GM18499 (cell line): ENCODE data around the gene CES5A.
"Not testable (repeated sequence)": the region's sequence is repeated elsewhere in the genome, so short reads cannot be mapped to it uniquely, and the experiment has no call there.

Experiments used
- ATAC-seq: cut with Tn5 transposase; IDR thresholded peaks from one replicate; pipeline ENCODE4 v1.9.1; 2021; ENCODE audit warnings: moderate number of reproducible peaks; ENCODE audit not compliant: insufficient read depth, unreplicated experiment

Gene CES5A

DNA sequence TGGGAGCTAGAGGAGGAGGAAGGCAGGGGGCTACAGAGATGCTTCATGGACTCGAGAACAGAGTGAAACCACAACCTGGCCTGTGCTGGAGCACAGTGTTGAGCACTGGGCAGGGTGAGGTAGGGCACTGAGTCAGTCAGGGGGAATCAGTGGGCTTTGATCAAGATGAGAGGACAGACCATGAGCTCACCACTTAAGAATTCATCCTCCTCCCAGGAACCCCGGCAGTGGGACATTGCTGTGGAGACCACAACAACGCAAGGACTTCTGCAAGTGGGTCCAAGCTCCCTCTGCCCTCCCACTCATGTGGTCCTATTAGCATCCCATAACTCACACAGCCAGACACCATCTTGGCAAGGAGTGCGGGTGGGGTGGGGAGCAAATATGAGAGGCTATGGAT lies 1.7 kb upstream of the CES5A start:
- no peak for ATAC-seq

DNA sequence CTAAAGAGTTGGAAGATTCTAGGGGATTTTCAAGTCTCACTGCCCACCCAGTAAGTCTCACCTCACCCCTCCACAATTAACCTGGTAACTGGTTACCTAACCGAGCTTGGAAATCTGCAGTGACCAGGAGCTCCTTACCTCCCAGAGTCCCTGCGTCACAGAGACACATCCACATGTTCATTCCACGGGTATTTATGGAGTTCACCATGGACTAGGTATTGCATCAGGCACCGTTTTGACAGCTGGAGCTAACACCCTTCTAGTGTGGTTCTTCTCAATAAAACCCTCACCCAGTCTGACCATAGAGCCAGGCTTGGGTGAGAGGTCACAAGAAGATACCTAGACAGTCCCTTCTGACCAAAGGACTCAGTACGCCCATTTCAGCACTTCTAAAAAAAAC lies 2.1 kb downstream of the CES5A start:
- ATAC-seq, result no peak

GRCh38 chr16:55872130-55872529 lies 3.0 kb downstream of the CES5A start:
- no peak for ATAC-seq

GRCh38 chr16:55871411-55872038 lies 3.6 kb downstream of the CES5A start:
- ATAC-seq, result no peak

DNA sequence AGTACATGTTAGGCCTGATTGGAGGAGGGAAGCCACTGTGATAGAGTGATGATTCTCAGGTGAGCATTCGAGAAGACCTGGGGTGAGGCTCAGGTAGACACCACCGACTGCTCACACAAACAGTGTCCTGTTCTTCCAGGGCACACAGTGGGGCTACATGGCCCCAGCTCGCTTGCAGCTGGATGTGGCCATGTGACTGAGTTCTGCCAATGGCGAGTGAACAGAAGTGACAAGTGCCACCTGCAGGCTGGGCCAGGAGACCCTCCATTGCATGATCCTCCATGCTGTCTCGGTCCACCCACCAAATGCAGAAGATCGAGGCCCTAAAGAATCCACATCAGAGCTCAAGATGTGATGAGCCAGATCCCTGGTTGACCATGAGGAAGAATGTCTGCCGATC lies 6.2 kb downstream of the CES5A start:
- no peak for ATAC-seq

DNA sequence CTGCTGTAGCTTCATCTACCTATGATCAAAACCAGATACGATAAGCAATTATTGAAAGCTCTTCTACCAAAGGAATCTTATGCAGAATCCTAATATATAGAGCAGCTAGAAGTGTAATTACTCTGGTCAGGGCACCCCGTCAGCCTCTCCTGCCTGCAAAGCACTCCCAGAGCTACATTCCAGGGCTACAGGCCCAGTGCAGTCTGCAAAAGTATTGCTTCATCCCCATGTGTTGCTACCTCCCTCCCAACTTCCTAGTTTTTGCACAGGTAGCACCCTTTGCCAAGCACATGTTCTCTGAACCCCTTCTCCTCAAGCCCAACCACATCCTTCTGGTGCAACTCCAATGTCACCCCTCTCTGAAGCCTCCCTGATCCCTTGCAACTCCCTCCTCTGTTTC lies 7.0 kb downstream of the CES5A start:
- ATAC-seq, result no peak

DNA sequence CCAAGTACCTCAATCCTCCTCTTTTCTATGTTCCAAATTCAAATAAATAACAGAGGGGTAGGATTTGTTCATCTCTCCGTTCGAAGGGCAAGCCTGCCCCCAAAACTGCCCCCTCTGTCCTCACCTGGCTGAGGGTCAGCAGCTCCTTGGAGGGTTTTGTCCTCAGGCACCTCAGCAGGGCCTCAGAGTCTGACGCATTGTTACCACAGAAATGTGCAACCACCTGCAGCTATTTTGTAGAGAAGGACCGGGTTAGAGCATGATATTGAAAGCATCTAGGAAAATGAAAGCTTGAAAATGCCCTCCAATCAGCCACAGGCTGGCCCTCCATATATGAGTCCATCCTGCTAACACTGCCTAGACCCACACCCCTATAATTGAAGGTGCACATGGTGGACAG lies 13.9 kb downstream of the CES5A start:
- no peak for ATAC-seq

DNA sequence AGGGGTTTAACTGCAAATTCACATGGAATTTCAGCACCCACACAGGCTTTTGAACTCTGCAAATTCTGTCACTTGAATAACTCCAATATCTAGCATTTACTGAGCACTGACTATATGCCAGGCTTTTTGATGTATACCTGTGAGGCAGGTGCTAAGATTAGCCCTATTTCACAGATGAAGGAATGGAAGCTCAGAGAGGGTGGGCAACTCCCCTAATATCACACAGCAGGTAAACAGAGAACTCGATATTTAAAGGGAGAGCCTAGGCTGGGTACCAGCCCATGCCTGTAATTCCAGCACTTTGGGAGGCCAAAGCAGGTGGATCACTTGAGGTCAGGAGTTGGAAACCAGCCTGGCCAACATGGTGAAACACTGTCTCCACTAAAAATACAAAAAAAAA lies 17.5 kb downstream of the CES5A start:
- ATAC-seq, result not testable (repeated sequence)

DNA sequence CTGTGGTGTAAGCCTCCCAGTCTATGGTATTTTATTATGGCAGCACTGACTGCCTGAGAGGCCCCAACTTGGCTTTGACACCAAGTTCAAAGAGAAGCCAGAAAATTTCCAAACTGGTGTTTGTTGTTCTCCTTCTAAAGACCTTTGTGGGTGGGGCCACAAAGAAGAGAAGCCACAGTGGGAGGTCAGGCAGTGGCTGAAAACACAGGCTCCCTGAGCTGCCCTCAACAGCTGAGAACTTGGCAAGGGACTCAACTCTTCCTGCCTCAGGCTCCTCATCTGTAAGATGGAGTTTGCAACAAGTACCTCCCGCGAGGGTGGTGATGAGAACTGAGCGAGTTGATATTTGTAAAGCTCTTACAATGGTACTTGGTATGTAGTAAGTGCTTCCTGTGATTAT lies 18.2 kb downstream of the CES5A start:
- ATAC-seq, result no peak

- ATAC-seq, result no peak
Measured at GRCh38 chr16:55853114-55853513, 22.1 kb downstream of the CES5A start.

GRCh38 chr16:55849536-55849935 lies 25.6 kb downstream of the CES5A start:
- ATAC-seq, result no peak

GRCh38 chr16:55846598-55847346 lies 28.4 kb downstream of the CES5A start:
- ATAC-seq, result no peak

DNA sequence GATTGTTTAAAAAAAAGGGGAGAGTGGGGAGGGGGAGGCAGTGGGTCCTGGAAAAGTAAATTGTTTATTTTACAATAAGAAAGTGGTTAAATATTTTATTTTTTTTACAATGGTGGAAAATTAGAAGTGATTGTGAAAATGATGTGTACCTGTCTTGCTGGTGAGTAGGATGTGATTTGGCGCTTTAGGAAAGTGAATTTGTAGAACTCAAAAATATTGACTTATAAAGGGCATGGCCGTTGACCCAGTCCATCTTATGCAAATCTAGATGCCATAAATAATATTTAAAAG lies 32.1 kb downstream of the CES5A start:
- no peak for ATAC-seq

GRCh38 chr16:55842369-55843104 lies 32.6 kb downstream of the CES5A start:
- no peak for ATAC-seq

- no peak for ATAC-seq
Measured at GRCh38 chr16:55839115-55839514, 36.1 kb downstream of the CES5A start.

DNA sequence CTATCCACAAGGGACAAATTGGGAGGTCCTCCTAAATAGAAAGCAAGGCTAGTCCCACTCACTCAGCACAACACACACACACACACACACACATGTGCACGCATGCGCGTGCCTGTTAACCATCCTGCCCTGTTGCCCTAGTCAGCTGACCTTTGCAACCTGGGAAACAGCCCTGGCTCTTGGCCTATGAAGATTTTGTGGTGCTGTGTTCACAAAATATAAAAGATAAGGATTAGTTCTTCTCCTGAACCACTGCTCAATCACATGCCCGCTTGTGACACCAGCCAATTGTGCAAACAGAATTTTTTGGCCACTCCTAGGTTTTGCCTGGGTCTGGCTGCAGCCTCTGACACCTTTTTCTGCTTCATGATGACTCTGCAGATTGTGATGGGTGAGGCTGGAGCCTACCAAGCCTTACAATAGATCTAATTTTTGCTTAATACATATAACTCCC lies 39.0 kb downstream of the CES5A start:
- no peak for ATAC-seq

DNA sequence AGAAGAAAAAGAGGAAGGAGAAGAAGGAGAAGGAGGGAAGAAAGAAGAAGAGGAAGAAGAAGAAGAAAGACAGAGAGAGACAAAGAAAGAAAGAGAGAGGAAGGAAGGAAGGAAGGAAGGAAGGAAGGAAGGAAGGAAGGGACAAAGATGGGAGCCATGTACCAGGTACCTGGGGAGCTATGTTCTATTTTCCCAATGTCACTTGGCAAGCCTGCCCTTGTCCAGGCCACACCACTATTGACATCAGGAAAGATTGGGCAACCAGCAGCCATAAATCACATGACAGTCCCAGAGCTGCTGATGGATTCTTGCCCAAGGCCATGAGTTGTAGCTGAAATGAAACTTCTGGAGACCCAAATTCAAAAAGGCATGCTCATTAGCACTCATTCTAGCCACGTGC lies 39.6 kb downstream of the CES5A start:
- no peak for ATAC-seq

- ATAC-seq, result not testable (repeated sequence)
Measured at GRCh38 chr16:55835173-55835572, 40.0 kb downstream of the CES5A start.

DNA sequence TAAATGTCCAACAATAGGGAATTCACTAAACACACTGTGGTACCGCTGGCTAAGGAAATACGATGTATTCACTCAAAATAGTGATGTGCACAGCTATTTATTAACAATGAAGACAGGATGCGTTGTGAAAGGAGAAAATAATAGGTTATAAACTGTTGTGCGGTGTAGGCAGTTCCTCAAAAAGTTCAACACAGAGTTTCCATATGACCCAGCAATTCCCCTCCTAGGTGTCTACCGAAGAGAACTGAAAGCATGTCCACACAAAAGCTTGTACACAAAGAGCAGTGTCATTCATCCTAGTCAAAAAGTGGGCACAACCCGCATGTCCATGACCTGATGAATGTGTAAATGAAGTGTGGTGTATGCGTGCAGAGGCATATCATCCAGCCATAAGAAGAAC lies 41.1 kb downstream of the CES5A start:
- peak; percentile 92 for ATAC-seq

- ATAC-seq, result no peak
Measured at GRCh38 chr16:55832773-55833691, 42.1 kb downstream of the CES5A start, which contains the start of gene CES1. CES1 (minus strand) TSS chr16:55833096; CDS start chr16:55833055, 41 bp downstream.

GRCh38 chr16:55832425-55832772 lies 42.8 kb downstream of the CES5A start:
- ATAC-seq, result no peak
